ENCODE data around the gene TNNI2.

- TF ChIP-seq CTCF (IDR thresholded peaks at IDR 0.05) (no peak), POLR2A (IDR thresholded peaks at IDR 0.05) (no peak), EP300 (IDR thresholded peaks at IDR 0.05) (no peak)
These were observed 28.0 kb downstream of the TNNI2 start for GRCh38 chr11:1866776-1867175.
